Measurements from ENCODE around the gene IKZF2.
"Not testable (repeated sequence)": the region's sequence is repeated elsewhere in the genome, so short reads cannot be mapped to it uniquely, and the experiment has no call there.

DNA sequence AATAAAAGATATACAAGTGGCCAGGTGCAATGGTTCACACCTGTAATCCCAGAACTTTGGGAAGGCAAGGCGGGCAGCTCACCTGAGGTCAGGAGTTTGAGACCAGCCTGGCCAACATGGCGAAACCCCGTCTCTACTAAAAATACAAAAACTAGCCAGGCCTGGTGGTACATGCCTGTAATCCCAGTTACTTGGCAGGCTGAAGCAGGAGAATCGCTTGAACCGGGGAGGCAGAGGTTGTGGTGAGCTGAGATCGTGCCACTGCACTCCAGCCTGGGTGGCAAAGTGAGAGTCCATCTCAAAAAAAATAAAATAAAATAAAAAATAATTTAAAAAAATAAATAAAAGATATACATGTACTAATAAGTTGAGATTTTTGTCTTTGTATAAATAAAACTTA, 130.5 kb downstream of the IKZF2 start:
- TF ChIP-seq, protein P1, sequence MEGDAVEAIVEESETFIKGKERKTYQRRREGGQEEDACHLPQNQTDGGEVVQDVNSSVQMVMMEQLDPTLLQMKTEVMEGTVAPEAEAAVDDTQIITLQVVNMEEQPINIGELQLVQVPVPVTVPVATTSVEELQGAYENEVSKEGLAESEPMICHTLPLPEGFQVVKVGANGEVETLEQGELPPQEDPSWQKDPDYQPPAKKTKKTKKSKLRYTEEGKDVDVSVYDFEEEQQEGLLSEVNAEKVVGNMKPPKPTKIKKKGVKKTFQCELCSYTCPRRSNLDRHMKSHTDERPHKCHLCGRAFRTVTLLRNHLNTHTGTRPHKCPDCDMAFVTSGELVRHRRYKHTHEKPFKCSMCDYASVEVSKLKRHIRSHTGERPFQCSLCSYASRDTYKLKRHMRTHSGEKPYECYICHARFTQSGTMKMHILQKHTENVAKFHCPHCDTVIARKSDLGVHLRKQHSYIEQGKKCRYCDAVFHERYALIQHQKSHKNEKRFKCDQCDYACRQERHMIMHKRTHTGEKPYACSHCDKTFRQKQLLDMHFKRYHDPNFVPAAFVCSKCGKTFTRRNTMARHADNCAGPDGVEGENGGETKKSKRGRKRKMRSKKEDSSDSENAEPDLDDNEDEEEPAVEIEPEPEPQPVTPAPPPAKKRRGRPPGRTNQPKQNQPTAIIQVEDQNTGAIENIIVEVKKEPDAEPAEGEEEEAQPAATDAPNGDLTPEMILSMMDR (conservative IDR thresholded peaks at IDR 0.05; ENCODE audit: low read length) = not testable (repeated sequence)
- not testable (repeated sequence) for TF ChIP-seq EZH2phosphoT487 (IDR thresholded peaks at IDR 0.05; ENCODE audit: borderline replicate concordance)
